Ecto neural progenitor cell (in vitro differentiated cells): Measurements from ENCODE around the gene LMOD3.

Experiments
- DNase-seq: peaks from one replicate; pipeline ENCODE4 v3.0.0-alpha.2; 2018; ENCODE audit warnings: low spot score

The LMOD3 gene

DNA sequence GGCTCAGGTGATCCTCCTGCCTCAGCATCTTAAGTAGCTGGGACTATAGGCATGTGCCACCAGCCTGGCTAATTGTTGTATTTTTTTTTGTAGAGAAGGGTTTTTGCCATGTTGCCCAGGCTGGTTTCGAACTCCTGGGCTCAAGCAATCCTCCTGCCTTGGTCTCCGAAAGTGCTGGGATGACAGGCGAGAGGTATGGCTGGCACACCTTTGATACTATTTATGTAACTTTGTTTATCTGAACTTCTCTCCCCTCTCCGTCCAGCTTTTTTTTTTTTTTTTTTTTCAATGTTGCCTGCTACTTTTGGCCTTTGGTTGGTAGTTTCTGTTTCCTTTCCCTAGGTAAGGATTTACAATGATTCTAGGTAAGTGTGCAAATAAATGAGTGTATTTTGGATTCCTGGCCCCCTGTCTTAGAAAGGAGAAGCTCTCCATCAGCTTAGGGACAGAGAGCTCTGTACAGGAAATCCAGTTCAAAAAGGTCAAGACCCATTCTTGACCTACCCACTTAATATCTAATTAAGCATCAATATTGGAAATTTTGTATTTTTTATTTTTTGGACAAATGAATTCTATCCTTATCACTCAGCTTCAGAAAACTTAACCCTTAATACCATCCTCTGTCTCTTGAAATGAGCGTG is 30.9 kb downstream of the LMOD3 start:
- no peak for DNase-seq

DNA sequence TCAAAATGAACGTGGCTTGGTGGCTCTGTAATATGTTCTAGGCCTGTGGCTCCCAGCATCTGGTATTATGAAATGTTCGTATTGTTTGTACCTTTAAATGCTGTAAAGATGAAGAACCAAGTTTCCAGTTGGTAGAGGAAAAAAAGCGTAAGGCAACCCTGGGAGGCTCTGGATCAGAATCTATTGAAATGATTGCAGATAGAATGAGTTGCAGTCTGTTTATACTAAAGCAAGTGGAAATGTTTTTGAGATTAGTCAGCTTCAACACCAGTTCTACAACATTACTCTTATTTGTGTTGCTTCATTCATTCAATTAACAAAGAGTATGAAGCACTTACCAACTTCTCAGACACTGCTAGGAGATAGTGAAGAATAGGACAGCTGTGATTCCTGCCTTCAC is 32.4 kb downstream of the LMOD3 start:
- no peak for DNase-seq

DNA sequence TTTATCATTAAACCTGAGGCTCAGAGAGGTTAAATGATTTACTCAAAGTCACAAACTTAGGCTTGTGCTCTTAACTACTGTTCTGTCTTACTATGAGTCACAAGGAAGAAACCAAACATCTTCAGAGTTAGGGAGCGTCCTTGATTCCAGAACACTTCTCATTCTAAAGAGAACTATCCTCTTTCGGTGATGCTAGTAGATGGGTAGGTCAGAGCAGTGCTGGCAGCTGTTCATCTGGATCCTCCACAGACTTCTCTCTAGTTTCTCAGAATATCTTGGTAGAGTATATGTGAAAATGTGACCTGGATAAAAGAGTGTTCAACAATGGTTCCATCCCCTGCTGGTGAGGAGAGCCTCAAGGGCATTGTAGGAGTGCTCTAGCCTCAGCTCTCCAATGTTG is 34.3 kb downstream of the LMOD3 start:
- no peak for DNase-seq

DNA sequence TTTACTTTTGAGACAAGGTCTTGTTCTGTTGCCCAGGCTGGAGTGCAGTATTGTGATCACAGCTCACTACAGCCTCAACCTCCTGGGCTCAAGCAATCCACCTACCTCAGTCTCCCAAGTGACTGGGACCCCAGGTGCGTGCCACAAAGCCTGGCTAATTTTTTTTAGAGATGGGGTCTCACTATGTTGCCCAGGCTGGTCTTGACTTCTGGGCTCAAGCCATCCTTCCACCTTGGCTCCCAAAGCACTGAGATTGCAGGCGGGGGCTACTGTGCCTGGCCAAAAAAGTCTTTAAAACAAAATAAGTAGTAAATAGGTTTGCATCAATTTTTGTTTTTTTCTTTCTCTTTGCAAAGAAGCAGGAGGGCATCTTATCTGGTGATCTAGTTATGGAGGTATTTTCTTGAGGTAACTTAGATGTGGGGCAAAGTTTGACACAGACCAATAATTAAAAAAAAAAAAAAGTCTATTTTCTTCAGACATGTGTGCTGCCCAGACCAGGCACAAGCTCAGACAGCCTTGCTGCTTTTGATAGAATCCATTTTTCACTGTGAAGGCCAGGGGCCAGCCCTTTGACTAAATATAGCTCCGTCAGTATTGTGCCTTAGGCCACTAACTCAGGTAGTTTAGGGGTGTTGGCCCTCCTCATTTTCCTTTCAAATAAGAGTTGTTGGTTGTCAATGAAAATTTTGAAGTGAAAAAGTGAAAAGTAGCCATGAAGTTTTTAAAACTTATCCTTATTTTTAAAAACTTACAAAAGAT is 35.2 kb downstream of the LMOD3 start:
- no peak for DNase-seq

DNA sequence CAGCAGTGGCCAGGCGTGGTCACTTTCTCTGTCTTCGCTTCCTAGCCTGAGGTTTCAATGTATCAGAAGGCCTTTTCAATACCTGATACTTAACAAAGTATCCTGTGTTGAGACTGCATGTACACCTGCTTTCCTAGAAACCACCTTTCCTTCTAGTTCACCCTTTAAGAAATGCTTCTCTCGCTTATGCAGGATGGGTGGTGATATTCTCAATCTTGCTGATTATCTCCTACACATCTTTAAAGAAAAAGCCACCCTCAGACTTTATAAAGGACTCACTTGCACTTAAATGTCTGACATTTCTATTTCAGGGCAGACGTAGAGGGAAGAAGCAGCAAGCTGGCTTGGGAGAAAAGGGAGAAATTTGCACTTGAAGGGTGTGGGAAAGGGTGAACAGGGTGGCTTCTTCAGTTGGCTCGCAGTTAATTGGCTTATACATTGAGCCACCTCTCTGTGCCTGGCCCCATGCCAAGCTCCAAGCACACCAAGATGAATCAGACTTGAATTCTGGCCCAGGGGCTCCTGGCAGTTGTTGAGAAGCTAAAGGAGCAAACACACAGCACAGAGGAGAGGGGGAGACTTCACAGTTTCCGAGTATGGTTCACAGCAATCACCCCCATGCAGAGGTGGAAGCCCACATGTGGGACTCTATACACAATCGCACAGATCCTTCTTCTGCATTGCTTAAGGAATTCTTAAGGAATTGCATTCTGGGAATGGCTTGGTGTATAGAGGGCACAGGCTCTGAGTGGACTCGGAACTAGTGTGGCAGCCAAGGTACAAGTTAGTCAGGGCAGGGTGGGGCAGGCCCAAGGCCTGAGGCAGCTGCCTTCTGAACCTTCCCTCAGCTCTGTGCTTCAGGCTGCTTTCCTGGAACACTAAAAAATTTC is 36.3 kb downstream of the LMOD3 start:
- DNase-seq = no peak

DNA sequence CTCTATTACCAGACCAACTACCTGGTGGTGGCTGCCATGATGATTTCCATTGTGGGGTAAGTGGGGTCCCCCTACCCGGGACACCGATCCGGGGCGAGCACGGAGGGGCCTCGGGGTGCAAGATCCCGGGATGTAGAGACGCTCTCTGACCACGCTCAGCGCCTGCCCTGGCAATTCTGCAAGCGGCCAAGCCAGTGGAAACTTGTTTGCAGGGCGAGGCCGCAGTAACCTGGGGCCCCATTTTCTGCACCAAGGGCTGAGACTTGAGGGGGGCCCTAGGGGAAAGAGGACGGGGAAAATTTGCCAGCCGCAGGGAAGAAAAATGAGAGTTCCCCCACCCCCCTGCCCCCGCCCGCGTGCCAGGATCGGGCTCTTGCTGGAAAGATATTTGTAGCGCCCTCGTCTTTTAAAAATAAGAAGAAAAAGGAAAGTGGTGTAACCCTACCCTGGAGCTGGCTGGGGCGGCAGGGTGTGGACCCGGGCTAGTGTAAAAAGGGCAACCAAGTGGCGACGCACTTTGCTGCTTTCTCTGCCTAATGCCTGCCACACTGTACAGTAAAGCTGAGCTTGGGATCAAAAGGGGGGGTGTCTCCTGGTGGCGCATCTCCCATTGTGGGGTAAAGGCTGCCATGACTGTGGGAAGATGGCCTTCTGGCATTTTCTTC is 37.1 kb downstream of the LMOD3 start:
- DNase-seq = no peak

DNA sequence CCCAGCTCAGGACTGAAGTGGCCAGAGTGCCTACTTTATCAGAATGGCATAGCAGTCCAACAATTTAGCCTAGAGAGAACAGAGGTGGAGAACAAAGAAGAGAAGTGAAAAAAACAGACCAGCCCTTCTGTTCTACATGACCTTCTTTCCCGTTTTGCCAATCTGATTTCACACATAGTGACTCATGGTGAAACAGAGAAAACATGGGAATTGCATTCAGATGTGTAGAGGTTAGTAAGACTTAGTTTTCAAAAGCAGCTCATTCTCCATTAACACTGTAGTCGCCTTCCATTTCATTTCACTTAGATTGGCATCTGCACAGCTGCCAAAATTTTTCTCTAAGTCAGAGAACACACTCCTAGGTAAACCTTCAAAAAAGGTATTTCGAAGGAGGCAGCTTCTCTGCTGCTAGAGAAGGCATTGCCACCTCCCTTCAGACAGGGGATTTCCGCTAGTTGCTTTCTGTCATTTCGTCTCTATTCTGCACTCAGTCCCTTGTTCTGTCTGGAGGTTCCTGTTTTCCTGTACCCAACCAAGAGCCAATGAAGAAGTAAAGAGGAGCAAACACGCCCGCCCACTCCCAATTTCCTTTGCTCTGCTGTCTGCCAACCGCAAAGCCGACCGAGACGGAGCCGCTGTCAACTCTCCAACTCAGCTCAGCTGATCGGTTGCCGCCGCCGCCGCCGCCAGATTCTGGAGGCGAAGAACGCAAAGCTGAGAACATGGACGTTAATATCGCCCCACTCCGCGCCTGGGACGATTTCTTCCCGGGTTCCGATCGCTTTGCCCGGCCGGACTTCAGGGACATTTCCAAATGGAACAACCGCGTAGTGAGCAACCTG is 37.8 kb downstream of the LMOD3 start, which contains the start of gene ARL6IP5:
Gene ARL6IP5, plus strand, starts transcription at position 612 of the 842 bp plus-strand sequence. Its CDS starts 111 bp downstream, at position 723.
- DNase-seq = peak; percentile 93

DNA sequence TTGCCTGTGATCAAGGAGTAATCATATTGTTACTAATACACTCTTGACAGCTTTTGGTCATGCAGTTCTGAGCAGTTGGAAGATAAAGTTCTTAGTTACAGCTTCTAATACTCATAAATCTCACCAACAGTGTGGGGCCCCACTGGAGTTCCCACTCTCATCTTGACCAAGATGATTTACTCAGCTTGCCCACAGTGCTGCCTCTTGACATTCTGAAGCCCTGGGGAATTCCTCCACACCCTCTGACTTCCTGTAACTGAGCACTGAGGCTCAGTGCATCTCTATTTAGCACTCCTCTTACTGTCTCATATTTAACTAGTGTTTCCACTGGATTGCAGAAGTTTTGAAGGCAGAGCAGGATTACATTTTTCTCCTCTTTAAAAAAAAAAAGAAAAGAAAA is 39.6 kb downstream of the LMOD3 start:
- no peak for DNase-seq

DNA sequence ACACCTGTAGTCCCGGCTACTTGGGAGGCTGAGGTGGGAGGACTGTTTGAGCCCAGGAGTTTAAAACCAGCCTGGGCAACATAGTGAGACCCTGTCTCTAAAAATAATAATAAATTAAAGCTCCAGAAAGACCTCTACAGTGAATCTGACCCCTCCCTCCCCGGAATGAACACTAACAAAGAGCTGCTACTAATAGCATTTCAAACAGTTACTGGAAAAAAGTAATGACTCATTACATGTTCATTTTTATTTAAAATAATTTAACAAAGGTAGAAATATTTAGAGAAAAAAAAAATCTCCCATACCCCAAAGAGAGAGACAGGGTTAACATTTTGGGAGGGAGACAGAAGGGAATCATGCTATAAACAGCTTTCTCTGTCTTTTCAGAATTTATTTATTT is 40.0 kb downstream of the LMOD3 start:
- no peak for DNase-seq

DNA sequence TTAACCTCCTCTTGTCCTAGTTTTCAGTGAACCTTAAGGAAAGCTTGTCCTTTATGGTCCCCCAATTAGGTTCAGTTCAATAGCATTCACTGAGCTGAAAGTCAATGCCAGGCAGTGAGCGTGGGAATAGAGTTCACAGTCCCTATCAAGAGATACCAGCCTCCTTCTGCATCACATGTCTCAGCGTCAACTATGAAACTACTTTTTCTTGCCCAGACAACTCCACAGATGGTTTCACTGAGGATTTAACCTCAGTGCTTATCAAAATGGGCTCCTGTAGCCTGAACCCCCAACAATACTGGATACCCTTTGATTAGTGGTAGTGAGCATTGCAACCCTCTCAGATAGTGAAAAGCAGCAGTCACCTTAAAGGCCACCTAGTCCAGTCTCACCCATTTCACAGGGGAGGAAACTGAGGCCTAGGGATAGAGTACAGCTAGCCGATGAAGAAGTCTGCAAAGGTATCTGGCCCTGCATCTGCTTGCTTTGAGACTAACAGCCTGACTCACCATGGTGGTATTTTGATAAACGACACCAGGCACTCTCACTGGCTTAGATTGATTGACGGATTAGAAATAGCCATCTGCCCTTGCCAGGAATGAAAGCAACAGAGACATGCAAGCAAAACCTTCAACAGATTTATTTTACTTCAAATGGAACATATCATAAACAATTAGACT is 40.7 kb downstream of the LMOD3 start:
- DNase-seq = no peak

DNA sequence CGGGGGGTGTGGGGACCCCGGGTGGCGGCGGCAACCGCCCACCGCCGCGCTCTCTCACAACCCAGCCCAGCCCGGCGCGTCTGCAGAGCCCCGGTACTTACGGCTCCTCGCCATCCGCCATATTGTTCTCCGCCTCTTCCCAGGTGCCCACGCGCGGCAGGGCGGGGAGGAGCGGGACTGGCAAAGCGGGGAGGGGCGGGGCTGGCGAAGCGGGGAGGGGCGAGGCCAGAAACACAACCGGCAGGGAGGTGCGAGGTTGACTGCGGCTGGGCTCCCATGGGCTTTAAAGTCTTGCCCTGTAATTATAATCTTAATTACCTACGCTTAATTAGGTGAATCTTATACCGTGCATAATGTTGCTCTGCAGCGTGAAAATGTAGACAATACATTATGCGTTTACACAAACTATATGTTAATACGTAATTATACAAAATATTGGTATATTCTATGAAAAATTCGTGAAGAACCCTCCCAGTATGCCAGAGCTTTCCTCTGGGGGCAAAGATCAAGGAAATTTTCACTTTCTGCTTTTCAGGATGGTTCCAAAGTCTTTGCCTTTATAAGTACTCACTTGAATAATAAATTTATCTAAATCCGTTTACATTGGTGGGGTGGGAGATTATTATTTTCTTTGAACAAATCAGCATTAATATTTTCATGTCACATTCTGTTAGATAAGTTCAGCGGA is 42.0 kb downstream of the LMOD3 start, which contains the start of gene UBA3:
Gene UBA3, minus strand, starts transcription at position 133 of the 688 bp plus-strand sequence. Its CDS starts 12 bp downstream, at position 121.
- peak; percentile 93 for DNase-seq

DNA sequence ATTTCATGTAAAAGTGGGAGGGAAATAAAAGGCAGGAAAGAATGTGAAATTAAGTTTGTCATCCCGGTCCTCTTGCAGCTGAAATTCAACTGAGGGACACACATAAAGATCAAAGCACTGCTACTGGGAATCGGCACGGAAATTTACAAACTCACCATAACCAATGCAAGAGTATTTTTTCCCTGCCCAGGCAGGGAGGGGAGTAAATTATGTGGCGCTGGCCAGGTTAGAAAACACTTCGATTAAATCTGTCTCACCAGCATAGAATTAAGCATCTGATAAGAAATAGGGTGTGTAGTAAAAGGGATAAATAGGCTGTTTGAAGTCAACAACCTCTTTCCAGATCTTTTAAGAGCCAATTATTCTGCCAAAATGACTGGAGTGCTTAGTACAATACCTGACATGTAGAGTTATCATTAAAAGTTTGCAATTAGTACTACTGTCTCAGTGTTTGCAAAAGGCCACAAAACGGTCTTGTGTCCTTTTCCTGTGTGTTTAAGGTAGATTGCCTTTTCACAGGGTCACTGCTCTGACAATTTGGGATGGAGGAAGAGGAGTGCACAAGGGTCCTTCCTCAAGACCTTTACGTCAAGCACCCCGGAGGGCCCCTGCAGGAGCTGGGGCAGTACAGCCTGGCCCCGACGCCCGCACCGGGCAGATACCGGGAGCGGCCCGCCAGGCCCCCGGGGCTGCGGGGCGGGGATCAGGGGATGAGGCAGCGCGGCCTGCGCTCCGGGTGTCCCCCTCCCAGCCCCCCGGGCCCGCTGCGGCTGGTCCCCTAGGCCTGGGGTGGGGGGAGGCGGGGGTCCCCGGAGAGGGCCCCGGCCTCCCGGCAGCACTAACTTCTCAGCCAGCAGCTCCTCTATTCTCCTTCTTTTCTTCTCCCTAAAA is 42.9 kb downstream of the LMOD3 start:
- DNase-seq = peak; percentile 65

DNA sequence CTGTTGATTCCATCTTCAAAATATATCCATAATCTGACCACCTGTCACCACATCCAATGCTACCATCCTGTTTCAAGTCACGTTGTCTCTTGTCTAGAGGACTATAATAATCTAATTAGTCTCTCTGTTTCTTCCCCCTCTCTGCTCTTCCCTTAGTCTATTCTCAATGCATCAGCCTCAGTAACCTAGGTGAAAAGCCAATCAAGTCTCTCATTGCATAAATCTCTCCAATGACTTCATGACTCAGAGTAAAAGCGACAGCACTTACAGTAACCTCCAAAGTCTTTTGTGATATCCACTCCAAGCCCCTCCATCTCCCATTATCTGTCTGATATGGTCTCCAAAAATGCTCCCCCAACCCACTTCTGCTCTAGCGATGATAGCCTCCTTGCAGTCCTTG is 49.5 kb downstream of the LMOD3 start:
- DNase-seq = no peak

DNA sequence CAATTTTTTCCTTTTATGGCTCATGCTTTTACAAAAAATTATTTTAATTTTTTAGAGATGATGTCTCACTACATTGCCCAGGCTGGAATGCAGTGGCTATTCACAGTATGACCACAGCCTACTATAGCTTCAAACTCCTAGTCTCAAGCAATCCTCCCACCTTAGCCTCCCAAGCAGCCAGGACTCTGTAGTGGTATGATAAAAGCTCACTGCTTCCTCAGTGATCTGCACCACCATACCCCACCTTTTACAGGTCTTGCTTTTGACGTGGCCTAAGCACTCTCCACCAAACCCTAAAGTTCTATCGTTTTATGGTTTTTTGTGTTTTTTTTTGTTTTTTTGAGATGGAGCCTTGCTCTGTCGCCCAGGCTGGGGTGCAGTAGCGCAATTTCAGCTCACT is 56.3 kb downstream of the LMOD3 start:
- no peak for DNase-seq

DNA sequence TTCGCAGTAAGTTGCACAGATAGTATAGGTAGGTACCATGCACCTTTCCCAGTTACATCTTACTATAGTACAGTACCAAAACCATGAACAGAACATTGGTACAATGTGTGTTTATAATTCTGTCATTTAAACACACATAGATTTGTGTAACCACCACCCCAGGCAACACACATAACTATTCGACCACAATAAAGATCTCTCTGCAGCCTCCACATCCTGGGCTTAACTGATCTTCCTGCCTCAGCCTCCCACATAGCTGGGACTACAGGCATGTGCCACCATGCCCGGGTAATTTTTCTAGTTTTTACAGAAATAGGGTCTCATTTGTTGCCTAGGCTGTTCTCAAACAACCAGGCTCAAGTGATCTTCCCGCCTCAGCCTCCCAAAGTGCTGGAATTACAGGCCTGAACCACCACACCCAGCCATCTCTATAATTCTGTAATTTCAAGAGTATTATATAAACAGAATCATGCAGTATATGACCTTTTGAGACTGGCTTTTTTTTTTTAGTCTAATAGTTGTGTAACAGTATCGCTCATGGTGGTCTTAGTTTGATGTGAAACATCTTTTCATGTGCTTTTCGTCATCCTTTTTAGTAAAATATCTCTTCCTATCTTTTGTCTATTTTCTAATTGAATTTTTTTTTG is 57.0 kb downstream of the LMOD3 start:
- DNase-seq = no peak

DNA sequence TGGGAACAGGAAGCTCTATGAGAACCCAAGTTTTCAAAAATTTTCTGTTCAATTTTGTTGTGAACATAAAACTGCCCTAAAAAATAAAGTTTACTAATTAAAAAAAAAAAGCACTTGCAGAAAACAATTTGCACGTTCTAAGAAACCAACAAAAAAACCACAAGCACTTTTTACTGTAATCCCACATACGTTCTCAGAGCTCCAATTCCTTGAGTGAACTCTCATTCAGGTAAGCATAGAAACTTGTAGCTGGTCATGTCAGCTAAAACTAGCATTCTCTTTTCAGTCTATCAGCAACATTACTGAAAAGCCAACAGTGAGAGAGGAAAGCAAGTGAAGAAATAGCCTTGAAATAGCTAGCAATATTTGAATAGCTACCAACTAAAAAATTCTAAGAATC is 58.8 kb downstream of the LMOD3 start:
- no peak for DNase-seq

DNA sequence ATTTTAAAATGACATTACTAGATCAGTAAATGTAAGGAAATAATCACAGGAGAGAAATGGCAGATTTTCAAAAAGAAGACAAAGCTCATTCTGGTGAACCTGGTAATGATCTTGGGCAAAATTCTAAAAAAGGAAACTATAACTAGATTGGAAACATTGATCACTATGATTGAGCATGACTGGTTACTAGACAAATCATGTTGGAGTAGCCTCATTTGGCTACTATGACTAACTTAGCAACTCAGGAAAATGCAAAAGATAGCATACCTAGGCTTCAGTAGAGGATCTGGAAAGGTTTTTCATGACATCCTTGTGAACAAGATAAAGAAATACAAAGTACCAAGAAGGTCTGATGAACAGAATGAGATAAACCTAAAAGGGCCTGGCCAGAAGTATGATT is 62.7 kb downstream of the LMOD3 start:
- DNase-seq = no peak

DNA sequence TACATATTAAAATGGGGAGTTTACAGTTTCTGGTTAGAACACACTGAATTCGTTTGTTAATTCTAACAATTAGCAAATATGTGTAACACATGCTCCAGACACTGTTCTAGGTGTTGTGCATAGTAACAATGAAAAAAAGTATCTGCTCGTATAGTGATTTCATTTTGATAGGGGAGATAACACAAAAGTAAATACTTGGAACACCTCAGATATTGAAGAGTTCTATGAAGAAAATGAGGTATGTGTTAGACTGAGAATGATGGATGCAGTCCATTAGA is 63.5 kb downstream of the LMOD3 start:
- no peak for DNase-seq
